Neural cell (in vitro differentiated cells): Measurements from ENCODE around the gene MICB.

Experiments
- EZH2 ChIP-seq: fragments of 200-600, 300-800 bp; shearing (Covaris generic), sonication (generic); IDR thresholded peaks from 2 replicates; pipeline ENCODE4 v1.6.1; 2014; ENCODE audit warnings: antibody characterized with exemption, low read length, borderline replicate concordance, mild to moderate bottlenecking; ENCODE audit not compliant: insufficient read depth, poor library complexity, severe bottlenecking
- POLR2AphosphoS5 ChIP-seq: IDR thresholded peaks from 2 replicates; pipeline ENCODE4 v1.6.1; 2012
- RAD21 ChIP-seq: fragments of 450-650 bp; conservative IDR thresholded peaks from 2 replicates; pipeline ENCODE4 v1.6.1; 2014; ENCODE audit warnings: antibody characterized with exemption, mild to moderate bottlenecking, moderate library complexity
- TAF1 ChIP-seq: IDR thresholded peaks from 2 replicates; pipeline ENCODE4 v1.6.1; 2012; ENCODE audit warnings: low read depth
- TF ChIP-seq, protein P1 (sequence below): fragments of 450-650 bp; IDR thresholded peaks from 2 replicates; pipeline ENCODE4 v1.5.1; 2014; ENCODE audit warnings: antibody characterized with exemption, mild to moderate bottlenecking, moderate library complexity; ENCODE audit not compliant: poor library complexity, severe bottlenecking
- TF ChIP-seq, protein P2 (sequence below): IDR thresholded peaks from 2 replicates; pipeline ENCODE4 v1.6.1; 2012; ENCODE audit warnings: borderline replicate concordance

DNA sequence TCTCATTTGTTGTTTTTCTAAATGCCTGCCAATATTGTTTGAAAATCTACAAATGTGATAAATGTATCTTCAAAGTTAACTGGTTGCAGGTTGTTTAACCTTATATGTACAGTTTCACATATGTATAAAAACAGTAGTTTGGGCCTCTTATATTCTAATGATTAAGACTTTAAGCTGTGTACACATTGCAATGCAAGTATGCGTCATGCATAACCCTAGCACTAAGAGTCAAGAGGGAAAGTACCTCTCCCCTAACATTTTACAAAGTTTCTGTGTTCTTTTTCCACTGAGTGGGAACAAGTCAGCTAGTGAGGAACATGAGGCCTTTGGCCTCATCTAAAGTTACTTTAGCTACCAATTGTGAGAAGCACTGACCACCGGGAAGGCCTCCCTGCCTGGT, 25.7 kb upstream of the MICB start:
- TF ChIP-seq, protein P1, sequence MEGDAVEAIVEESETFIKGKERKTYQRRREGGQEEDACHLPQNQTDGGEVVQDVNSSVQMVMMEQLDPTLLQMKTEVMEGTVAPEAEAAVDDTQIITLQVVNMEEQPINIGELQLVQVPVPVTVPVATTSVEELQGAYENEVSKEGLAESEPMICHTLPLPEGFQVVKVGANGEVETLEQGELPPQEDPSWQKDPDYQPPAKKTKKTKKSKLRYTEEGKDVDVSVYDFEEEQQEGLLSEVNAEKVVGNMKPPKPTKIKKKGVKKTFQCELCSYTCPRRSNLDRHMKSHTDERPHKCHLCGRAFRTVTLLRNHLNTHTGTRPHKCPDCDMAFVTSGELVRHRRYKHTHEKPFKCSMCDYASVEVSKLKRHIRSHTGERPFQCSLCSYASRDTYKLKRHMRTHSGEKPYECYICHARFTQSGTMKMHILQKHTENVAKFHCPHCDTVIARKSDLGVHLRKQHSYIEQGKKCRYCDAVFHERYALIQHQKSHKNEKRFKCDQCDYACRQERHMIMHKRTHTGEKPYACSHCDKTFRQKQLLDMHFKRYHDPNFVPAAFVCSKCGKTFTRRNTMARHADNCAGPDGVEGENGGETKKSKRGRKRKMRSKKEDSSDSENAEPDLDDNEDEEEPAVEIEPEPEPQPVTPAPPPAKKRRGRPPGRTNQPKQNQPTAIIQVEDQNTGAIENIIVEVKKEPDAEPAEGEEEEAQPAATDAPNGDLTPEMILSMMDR, result no peak
- TF ChIP-seq, protein P2, sequence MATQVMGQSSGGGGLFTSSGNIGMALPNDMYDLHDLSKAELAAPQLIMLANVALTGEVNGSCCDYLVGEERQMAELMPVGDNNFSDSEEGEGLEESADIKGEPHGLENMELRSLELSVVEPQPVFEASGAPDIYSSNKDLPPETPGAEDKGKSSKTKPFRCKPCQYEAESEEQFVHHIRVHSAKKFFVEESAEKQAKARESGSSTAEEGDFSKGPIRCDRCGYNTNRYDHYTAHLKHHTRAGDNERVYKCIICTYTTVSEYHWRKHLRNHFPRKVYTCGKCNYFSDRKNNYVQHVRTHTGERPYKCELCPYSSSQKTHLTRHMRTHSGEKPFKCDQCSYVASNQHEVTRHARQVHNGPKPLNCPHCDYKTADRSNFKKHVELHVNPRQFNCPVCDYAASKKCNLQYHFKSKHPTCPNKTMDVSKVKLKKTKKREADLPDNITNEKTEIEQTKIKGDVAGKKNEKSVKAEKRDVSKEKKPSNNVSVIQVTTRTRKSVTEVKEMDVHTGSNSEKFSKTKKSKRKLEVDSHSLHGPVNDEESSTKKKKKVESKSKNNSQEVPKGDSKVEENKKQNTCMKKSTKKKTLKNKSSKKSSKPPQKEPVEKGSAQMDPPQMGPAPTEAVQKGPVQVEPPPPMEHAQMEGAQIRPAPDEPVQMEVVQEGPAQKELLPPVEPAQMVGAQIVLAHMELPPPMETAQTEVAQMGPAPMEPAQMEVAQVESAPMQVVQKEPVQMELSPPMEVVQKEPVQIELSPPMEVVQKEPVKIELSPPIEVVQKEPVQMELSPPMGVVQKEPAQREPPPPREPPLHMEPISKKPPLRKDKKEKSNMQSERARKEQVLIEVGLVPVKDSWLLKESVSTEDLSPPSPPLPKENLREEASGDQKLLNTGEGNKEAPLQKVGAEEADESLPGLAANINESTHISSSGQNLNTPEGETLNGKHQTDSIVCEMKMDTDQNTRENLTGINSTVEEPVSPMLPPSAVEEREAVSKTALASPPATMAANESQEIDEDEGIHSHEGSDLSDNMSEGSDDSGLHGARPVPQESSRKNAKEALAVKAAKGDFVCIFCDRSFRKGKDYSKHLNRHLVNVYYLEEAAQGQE, result no peak
- no peak for TF ChIP-seq POLR2AphosphoS5
- TF ChIP-seq RAD21, result no peak
- no peak for TF ChIP-seq EZH2
- no peak for TF ChIP-seq TAF1
